ENCODE data around the gene AKAP12. TPM values are rescaled to one million over a fixed set of nuclear protein-coding genes. Genes with fewer than 3 reads are reported as not detected.

The AKAP12 gene
- total and polyA plus RNA-seq, 2 experiments from 2014 or later = 90.1 to 137 TPM

DNA sequence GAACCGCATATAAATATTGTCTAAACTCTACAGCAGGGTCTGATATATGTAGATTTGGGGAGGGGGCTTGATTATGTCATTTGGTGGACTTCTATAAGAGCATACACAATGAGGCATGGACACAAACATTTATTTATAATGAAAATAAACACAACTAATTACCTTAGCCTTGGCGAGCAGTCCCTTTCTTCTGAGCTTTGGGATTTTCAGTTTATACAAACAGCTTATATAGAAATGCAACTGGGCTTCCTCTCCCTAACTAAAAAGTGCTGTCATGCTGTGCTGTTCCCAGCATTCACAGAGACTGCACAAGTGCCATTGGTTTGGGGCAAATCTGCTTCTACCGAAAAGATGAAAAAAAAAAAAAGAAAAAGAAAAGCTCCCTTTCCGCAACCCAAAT is 69.9 kb downstream of the AKAP12 start (continued):
- TF ChIP-seq, protein P1, sequence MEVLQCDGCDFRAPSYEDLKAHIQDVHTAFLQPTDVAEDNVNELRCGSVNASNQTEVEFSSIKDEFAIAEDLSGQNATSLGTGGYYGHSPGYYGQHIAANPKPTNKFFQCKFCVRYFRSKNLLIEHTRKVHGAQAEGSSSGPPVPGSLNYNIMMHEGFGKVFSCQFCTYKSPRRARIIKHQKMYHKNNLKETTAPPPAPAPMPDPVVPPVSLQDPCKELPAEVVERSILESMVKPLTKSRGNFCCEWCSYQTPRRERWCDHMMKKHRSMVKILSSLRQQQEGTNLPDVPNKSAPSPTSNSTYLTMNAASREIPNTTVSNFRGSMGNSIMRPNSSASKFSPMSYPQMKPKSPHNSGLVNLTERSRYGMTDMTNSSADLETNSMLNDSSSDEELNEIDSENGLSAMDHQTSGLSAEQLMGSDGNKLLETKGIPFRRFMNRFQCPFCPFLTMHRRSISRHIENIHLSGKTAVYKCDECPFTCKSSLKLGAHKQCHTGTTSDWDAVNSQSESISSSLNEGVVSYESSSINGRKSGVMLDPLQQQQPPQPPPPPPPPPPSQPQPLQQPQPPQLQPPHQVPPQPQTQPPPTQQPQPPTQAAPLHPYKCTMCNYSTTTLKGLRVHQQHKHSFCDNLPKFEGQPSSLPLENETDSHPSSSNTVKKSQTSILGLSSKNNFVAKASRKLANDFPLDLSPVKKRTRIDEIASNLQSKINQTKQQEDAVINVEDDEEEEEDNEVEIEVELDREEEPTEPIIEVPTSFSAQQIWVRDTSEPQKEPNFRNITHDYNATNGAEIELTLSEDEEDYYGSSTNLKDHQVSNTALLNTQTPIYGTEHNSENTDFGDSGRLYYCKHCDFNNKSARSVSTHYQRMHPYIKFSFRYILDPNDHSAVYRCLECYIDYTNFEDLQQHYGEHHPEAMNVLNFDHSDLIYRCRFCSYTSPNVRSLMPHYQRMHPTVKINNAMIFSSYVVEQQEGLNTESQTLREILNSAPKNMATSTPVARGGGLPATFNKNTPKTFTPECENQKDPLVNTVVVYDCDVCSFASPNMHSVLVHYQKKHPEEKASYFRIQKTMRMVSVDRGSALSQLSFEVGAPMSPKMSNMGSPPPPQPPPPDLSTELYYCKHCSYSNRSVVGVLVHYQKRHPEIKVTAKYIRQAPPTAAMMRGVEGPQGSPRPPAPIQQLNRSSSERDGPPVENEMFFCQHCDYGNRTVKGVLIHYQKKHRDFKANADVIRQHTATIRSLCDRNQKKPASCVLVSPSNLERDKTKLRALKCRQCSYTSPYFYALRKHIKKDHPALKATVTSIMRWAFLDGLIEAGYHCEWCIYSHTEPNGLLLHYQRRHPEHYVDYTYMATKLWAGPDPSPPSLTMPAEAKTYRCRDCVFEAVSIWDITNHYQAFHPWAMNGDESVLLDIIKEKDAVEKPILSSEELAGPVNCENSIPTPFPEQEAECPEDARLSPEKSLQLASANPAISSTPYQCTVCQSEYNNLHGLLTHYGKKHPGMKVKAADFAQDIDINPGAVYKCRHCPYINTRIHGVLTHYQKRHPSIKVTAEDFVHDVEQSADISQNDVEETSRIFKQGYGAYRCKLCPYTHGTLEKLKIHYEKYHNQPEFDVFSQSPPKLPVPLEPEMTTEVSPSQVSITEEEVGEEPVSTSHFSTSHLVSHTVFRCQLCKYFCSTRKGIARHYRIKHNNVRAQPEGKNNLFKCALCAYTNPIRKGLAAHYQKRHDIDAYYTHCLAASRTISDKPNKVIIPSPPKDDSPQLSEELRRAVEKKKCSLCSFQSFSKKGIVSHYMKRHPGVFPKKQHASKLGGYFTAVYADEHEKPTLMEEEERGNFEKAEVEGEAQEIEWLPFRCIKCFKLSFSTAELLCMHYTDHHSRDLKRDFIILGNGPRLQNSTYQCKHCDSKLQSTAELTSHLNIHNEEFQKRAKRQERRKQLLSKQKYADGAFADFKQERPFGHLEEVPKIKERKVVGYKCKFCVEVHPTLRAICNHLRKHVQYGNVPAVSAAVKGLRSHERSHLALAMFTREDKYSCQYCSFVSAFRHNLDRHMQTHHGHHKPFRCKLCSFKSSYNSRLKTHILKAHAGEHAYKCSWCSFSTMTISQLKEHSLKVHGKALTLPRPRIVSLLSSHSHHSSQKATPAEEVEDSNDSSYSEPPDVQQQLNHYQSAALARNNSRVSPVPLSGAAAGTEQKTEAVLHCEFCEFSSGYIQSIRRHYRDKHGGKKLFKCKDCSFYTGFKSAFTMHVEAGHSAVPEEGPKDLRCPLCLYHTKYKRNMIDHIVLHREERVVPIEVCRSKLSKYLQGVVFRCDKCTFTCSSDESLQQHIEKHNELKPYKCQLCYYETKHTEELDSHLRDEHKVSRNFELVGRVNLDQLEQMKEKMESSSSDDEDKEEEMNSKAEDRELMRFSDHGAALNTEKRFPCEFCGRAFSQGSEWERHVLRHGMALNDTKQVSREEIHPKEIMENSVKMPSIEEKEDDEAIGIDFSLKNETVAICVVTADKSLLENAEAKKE (CRISPR knock-in tag; IDR thresholded peaks at IDR 0.05) = no peak
- no peak for TF ChIP-seq EZH2phosphoT487 (IDR thresholded peaks at IDR 0.05; ENCODE audit: unreplicated experiment)
- TF ChIP-seq JUNB (IDR thresholded peaks at IDR 0.05; ENCODE audit: unreplicated experiment) = no peak

DNA sequence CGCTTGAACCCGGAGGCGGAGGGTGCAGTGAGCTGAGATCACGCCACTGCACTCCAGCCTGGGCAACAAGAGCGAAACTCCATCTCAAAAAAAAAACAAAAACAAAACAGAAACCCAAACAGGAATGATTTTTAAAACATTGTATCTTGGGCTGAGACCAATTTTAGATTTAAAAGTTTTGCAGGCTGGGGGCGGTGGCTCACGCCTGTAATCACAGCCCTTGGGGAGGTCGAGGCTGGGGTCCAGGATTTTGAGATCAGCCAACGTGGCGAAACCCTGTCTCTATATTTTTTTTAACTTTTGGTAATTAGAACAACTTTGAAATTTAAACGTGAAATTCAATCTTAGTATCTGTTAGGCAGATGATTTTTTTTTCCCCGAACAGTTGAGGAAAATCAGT is 70.5 kb downstream of the AKAP12 start:
- Histone ChIP-seq H3K27ac (ENCODE audit: low read depth) (no peak overlapping the region), H4K20me1 (replicated peaks; ENCODE audit: insufficient read depth) (0 out of 2 replicates have a peak, but pooled peaks cover 5% of the 10 kb centered on the region), H3K27me3 (ENCODE audit: insufficient read depth) (no peaks in the 10 kb centered on the region), H3K4me1 (ENCODE audit: insufficient read depth) (no peaks in the 10 kb centered on the region), H3K4me3 (no peak overlapping the region), H2AFZ (no peak overlapping the region), H3K4me2 (no peak overlapping the region), H3F3A (replicated peaks; ENCODE audit: low read depth) (no peaks in the 10 kb centered on the region), H3K9me2 (ENCODE audit: insufficient read depth) (no peaks in the 10 kb centered on the region), H3K36me3 (ENCODE audit: insufficient read depth) (no peaks in the 10 kb centered on the region), H3K79me2 (replicated peaks; ENCODE audit: insufficient read depth) (peaks cover 12% of the 10 kb centered on the region)
- H3K9me3 Mint-ChIP-seq = no peaks in the 10 kb centered on the region; the same call in 2 of the 3 replicates
- no peak overlapping the region for H3K4me3 Mint-ChIP-seq
- DNase-seq (ENCODE audit: low spot score) (no peak), ATAC-seq (no peak)
- H3K27me3 Mint-ChIP-seq (ENCODE audit: insufficient read depth, low read depth, poor library complexity) = peaks cover 5% of the 10 kb centered on the region
- H3K4me1 Mint-ChIP-seq = peaks cover 38% of the 10 kb centered on the region
- H3K36me3 Mint-ChIP-seq (ENCODE audit: low read depth) = peaks cover 16% of the 10 kb centered on the region
- 0 out of 2 replicates have a peak overlapping the region, but pooled peaks have one; percentile 36 for H3K27ac Mint-ChIP-seq
- TF ChIP-seq, protein P1 (CRISPR knock-in tag; IDR thresholded peaks at IDR 0.05) = no peak
- no peak for TF ChIP-seq JUNB (IDR thresholded peaks at IDR 0.05; ENCODE audit: unreplicated experiment)
- TF ChIP-seq, protein P2, sequence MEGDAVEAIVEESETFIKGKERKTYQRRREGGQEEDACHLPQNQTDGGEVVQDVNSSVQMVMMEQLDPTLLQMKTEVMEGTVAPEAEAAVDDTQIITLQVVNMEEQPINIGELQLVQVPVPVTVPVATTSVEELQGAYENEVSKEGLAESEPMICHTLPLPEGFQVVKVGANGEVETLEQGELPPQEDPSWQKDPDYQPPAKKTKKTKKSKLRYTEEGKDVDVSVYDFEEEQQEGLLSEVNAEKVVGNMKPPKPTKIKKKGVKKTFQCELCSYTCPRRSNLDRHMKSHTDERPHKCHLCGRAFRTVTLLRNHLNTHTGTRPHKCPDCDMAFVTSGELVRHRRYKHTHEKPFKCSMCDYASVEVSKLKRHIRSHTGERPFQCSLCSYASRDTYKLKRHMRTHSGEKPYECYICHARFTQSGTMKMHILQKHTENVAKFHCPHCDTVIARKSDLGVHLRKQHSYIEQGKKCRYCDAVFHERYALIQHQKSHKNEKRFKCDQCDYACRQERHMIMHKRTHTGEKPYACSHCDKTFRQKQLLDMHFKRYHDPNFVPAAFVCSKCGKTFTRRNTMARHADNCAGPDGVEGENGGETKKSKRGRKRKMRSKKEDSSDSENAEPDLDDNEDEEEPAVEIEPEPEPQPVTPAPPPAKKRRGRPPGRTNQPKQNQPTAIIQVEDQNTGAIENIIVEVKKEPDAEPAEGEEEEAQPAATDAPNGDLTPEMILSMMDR (conservative IDR thresholded peaks at IDR 0.05; ENCODE audit: low read depth in 2 of 2) = no peak
- TF ChIP-seq, protein P3, sequence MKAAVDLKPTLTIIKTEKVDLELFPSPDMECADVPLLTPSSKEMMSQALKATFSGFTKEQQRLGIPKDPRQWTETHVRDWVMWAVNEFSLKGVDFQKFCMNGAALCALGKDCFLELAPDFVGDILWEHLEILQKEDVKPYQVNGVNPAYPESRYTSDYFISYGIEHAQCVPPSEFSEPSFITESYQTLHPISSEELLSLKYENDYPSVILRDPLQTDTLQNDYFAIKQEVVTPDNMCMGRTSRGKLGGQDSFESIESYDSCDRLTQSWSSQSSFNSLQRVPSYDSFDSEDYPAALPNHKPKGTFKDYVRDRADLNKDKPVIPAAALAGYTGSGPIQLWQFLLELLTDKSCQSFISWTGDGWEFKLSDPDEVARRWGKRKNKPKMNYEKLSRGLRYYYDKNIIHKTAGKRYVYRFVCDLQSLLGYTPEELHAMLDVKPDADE (IDR thresholded peaks at IDR 0.05) = no peak
- no peak for TF ChIP-seq ZNF114 (CRISPR knock-in tag; IDR thresholded peaks at IDR 0.05)

All from GM23338 (cell line).